Activated CD8-positive, alpha-beta memory T cell treated with anti-CD3 and anti-CD28 coated beads for 4 hours (primary cell): ENCODE results near the gene ZSCAN5B.
"Not testable (repeated sequence)": the region's sequence is repeated elsewhere in the genome, so short reads cannot be mapped to it uniquely, and the experiment has no call there.

ENCODE experiments used
- DNase-seq, 2 donors: peaks; one replicate each; pipeline ENCODE4 v3.0.0-alpha.2; 2020; ENCODE audit warnings: low read depth in 2 of 2

ZSCAN5B gene, protein sequence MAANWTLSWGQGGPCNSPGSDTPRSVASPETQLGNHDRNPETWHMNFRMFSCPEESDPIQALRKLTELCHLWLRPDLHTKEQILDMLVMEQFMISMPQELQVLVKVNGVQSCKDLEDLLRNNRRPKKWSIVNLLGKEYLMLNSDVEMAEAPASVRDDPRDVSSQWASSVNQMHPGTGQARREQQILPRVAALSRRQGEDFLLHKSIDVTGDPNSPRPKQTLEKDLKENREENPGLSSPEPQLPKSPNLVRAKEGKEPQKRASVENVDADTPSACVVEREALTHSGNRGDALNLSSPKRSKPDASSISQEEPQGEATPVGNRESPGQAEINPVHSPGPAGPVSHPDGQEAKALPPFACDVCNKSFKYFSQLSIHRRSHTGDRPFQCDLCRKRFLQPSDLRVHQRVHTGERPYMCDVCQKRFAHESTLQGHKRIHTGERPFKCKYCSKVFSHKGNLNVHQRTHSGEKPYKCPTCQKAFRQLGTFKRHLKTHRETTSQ

GRCh38 chr19:56197646-56198045, at the start of gene ZSCAN5B:
ZSCAN5B (minus strand) TSS chr19:56197783; CDS start chr19:56193052, 4,731 bp downstream.
- not testable (repeated sequence) for DNase-seq

GRCh38 chr19:56245764-56246163, 48.2 kb upstream of the ZSCAN5B start:
- DNase-seq: not testable (repeated sequence)

- DNase-seq: no peak
These were observed 47.6 kb upstream of the ZSCAN5B start for GRCh38 chr19:56245121-56245740.

GRCh38 chr19:56223481-56223880, 25.9 kb upstream of the ZSCAN5B start:
- DNase-seq: no peak

GRCh38 chr19:56222901-56223300, 25.3 kb upstream of the ZSCAN5B start:
- DNase-seq: no peak

DNA sequence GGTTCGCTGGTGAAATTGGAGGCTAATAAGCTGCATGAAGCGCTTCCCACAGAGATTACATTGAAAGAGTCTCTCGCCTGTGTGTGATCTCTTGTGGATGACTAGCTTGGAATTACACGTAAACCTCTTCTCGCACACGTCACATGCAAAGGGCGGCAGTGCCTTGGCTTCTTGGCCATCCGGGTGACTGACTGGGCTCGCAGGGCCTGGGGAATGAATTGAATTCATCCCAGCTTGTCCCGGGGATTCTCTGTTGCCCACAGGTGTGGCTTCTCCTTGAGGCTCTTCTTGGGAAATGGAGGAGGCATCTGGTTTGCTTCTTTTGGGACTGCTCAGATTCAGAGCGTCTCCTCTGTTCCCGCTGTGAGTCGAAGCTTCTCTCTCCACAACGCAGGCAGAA, 24.3 kb upstream of the ZSCAN5B start:
- no peak for DNase-seq

GRCh38 chr19:56221442-56221841, 23.9 kb upstream of the ZSCAN5B start:
- DNase-seq: not testable (repeated sequence)

GRCh38 chr19:56218961-56219360, 21.4 kb upstream of the ZSCAN5B start:
- DNase-seq: no peak

DNA sequence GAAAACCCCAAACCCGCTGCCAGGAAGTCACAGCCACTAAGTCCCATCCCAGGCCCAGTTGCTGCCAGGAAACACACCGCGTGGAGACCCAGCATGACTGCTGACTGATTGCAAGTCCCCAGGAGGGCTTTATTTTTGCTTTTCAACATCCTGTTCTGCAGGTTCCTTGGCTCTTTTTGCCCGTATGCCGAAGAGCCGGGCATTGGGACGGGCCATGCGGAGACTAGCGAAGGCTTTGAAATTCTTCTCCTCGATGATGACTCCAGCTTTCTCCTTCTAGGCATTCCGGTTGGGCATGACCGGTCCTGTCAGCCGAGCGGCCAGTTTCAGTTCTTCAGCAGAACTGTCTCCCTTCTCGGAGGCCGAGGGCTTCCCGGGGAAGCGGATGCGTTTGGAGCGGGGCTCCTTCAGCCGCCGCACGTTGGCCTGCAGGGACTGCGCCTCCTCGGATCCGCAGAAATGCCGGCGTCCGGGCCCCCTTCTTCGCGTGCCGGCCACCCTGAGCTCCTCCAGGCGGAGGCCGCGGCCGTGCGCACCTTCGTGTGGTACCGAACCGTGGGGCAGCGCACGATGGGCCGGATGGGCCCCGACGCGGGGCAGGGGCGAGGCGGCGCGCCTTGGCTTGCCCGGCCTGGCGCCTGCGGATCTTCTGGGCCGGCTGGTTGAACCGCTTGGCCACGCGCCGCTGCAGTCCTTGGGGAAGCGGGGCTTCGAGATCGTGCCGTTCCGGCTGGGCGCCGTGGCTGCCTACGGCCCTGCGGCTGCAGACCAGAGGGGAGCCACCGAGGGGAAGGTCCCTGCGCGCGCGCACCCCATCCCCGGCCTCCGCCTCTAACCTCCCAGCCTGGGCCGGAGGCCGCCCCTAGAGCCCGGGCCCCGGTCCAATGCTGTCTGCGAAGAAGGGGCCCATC, 19.7 kb upstream of the ZSCAN5B start:
- no peak for DNase-seq

GRCh38 chr19:56211718-56212117, 14.1 kb upstream of the ZSCAN5B start:
- DNase-seq: no peak

DNA sequence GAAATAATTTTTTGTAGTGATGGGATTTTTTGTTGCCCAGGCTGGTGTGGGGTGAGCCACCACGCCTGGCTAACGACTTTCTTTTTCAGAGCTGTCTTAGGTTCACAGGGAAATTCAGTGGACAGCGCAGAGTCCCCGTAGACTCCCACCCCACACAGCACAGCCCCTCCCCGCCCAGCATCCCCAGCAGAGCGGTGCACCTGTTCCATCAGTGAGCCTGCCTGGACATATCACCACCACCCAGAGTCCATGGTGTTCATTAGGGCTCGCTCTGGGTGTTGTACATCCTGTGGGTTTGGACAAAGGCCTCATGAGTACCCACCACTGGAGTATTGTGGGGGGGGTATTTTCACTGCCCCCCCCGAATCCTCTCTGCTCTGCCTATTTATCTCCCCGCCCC, 12.5 kb upstream of the ZSCAN5B start:
- DNase-seq: not testable (repeated sequence)

DNA sequence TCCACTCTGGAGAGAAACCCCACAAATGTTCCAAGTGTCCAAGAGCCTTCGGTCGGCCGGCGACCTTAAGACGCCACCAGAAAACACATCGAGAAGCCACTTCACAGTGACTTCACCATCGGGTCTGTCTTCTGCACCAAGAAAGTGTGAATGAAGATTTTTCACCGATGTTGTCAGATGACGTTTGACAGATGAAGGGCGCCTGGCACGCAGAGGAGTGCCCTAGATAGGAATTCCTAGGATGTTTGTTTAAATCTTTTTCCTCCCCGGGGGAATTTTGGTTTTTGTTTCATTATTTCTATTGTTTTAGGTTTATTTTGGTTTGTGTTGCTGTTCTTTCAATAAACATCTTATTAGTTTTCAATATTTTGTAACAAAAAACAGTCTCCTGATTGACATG, 11.5 kb upstream of the ZSCAN5B start:
- no peak for DNase-seq

GRCh38 chr19:56207581-56207980, 10.0 kb upstream of the ZSCAN5B start:
- not testable (repeated sequence) for DNase-seq

DNA sequence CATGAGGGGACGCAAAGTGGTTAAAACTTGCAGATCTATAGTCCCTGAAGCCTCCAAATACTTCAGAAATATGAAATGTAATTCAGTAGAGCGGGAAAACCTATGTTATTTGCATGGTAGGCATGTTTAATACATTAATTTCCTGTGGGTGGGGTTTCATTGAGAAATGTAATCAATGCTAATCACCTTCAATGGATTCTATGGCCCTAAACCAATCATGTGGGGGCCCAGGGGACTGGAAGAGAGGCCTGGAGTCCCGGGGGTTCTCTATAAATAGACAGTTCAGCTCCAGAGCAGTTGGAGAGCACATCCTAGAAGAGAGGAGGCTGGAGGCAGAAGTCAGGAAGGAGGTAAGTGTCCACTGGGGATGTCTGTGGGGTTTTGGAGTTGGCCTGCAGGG, 4.4 kb upstream of the ZSCAN5B start, which contains the start of gene ZSCAN5C:
TSS of gene ZSCAN5C (plus strand) at position 301 of the 400 bp plus-strand sequence. CDS start 3,641 bp downstream, outside the sequence.
- DNase-seq: no peak

GRCh38 chr19:56199687-56200086, 2.1 kb upstream of the ZSCAN5B start:
- DNase-seq: no peak

GRCh38 chr19:56193981-56194640, 3.5 kb downstream of the ZSCAN5B start:
- DNase-seq: no peak

DNA sequence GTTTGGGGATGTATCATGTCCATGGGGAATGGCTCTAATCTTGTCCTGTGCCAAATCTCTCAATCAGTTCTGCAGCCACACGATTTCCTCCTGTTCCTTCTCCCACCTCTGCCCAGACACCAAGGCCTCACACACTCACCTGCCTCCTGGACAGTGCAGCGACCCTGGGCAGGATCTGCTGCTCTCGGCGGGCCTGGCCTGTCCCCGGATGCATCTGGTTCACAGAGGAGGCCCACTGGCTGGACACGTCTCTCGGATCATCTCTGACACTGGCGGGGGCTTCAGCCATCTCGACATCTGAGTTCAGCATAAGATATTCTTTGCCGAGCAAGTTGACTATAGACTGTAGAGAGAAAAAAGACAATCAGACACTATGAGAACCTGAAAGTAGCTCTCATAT, 5.9 kb downstream of the ZSCAN5B start:
- DNase-seq: no peak

DNA sequence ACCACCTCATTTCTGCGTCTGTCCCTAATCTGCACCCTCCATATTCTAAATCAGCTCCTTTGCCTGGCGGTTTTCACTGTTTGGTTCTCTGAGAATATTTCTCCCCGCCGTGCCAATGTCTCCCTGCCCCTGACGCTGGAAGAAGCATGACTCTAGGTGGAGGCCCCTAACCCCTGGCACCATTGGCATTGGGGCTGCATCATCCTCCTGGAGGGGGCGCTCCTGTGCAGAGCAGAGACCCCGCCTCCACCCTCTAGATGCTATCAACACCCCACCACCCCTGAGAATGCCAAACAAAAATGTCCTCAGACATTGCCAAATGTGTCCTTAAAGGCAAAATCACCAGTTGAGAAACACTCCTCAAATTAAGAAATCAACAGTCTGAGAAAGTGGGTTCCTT, 6.5 kb downstream of the ZSCAN5B start:
- no peak for DNase-seq

GRCh38 chr19:56189785-56190184, 7.8 kb downstream of the ZSCAN5B start:
- no peak for DNase-seq

GRCh38 chr19:56177564-56178243, 19.9 kb downstream of the ZSCAN5B start:
- DNase-seq: no peak

- no peak for DNase-seq
These were observed 20.7 kb downstream of the ZSCAN5B start for GRCh38 chr19:56176881-56177280.
